ENCODE results near the gene CBR1. TPM values are rescaled to one million over a fixed set of nuclear protein-coding genes. Genes with fewer than 3 reads are reported as not detected.

Gene CBR1
- total RNA-seq, 1 donor from 2014 or later, result 46.3 TPM

GRCh38 chr21:36113647-36114428 is 44.0 kb downstream of the CBR1 start:
- no peak for DNase-seq (ENCODE audit: low read depth)

GRCh38 chr21:36115138-36115730 is 45.4 kb downstream of the CBR1 start:
- DNase-seq (ENCODE audit: low read depth), result no peak

GRCh38 chr21:36117286-36117741 is 47.5 kb downstream of the CBR1 start:
- DNase-seq (ENCODE audit: low read depth), result no peak

- peak; percentile 48 for DNase-seq (ENCODE audit: low read depth)
These were observed 50.6 kb downstream of the CBR1 start for GRCh38 chr21:36120304-36120888.

Other genes starting within 250 kb of the CBR1 start
- 10.9 and 13.5 TPM in 2 replicates for gene SETD4, start 9.5 kb upstream of the CBR1 start, total RNA-seq
- gene CBR3, start 65.1 kb downstream of the CBR1 start, total RNA-seq, result 1.3 and 3.2 TPM in 2 replicates
- 3.3 and 4.5 TPM in 2 replicates for gene DOP1B, start 86.8 kb downstream of the CBR1 start, total RNA-seq

Measured in myocyte (in vitro differentiated cells).